Common myeloid progenitor, CD34-positive (primary cell): Measurements from ENCODE around the gene IGF1R.
A peak's percentile ranks its signal among the peaks of the same experiment; 100 is the strongest.

ENCODE experiments used
- CTCF ChIA-PET: fragments of 350-600 bp; sonication (Branson Sonifier 250); formaldehyde crosslinking; loops from one replicate; lab custom pipeline; 2021; ENCODE audit warnings: antibody characterized with exemption; lab: Charles Lee
- POLR2A ChIA-PET: fragments of 350-600 bp; sonication (Branson Sonifier 250); formaldehyde crosslinking; loops from one replicate; lab custom pipeline; 2021; ENCODE audit warnings: antibody characterized with exemption; lab: Charles Lee
- DNase-seq, 3 donors: peaks; one replicate each; pipeline versions ENCODE4 v3.0.0 to v3.0.0-alpha.2; 2013
- H3K27ac ChIP-seq, 2 experiments: 1 replicate in 1 of 2; 2 replicates in 1 of 2; pipeline ENCODE4 v1.7.0; 2013; ENCODE audit warnings: inconsistent platforms in 2 of 2, low read length in 2 of 2, mild to moderate bottlenecking in 2 of 2, low read depth in 1 of 2, moderate library complexity in 1 of 2; ENCODE audit not compliant: severe bottlenecking in 2 of 2, insufficient read depth in 1 of 2, poor library complexity in 1 of 2
- H3K27me3 ChIP-seq, 5 experiments: replicated peaks in 2 of 5; 1 replicate in 3 of 5; 2 replicates in 2 of 5; pipeline versions ENCODE4 v1.6.1 to v1.7.0; 2013; ENCODE audit warnings: low read length in 4 of 5, mild to moderate bottlenecking in 2 of 5, moderate library complexity in 2 of 5, inconsistent platforms in 1 of 5; ENCODE audit not compliant: insufficient read depth in 5 of 5, control insufficient read depth in 4 of 5
- H3K36me3 ChIP-seq, 4 experiments: 1 replicate in 2 of 4; 2 replicates in 2 of 4; pipeline versions ENCODE4 v1.6.1 to v1.7.0; 2013; ENCODE audit warnings: low read length in 3 of 4, control low read depth in 1 of 4, mild to moderate bottlenecking in 1 of 4; ENCODE audit not compliant: control insufficient read depth in 4 of 4, insufficient read depth in 4 of 4
- H3K4me1 ChIP-seq, 4 experiments: 1 replicate in 3 of 4; 2 replicates in 1 of 4; pipeline versions ENCODE4 v1.6.1 to v1.7.1; 2013; ENCODE audit warnings: low read length in 3 of 4, mild to moderate bottlenecking in 3 of 4, control low read depth in 1 of 4, inconsistent platforms in 1 of 4, moderate library complexity in 1 of 4; ENCODE audit not compliant: control insufficient read depth in 4 of 4, insufficient read depth in 4 of 4; ENCODE audit errors: control extremely low read depth in 1 of 4
- H3K4me3 ChIP-seq, 7 experiments: 1 replicate in 4 of 7; 2 replicates in 3 of 7; pipeline versions ENCODE4 v1.5.1 to v1.7.0; 2013; ENCODE audit warnings: mild to moderate bottlenecking in 7 of 7, low read length in 6 of 7, moderate library complexity in 6 of 7, inconsistent platforms in 2 of 7, low read depth in 2 of 7, control low read depth in 1 of 7; ENCODE audit not compliant: insufficient read depth in 4 of 7, control insufficient read depth in 1 of 7; ENCODE audit errors: extremely low read depth in 1 of 7
- H3K9me3 ChIP-seq, 5 experiments: 1 replicate in 4 of 5; 2 replicates in 1 of 5; pipeline versions ENCODE4 v1.6.1 to v1.7.1; 2013; ENCODE audit warnings: low read length in 4 of 5, mild to moderate bottlenecking in 2 of 5, inconsistent platforms in 1 of 5, low read depth in 1 of 5, moderate library complexity in 1 of 5; ENCODE audit not compliant: control insufficient read depth in 4 of 5, insufficient read depth in 2 of 5; ENCODE audit errors: control extremely low read depth in 1 of 5
- WGBS: methylation state at CpG from one replicate; pipeline ENCODE4 v1.1.5; 2013; ENCODE audit not compliant: insufficient coverage; 5-methylcytosine and 5-hydroxymethylcytosine counted together

IGF1R gene

DNA sequence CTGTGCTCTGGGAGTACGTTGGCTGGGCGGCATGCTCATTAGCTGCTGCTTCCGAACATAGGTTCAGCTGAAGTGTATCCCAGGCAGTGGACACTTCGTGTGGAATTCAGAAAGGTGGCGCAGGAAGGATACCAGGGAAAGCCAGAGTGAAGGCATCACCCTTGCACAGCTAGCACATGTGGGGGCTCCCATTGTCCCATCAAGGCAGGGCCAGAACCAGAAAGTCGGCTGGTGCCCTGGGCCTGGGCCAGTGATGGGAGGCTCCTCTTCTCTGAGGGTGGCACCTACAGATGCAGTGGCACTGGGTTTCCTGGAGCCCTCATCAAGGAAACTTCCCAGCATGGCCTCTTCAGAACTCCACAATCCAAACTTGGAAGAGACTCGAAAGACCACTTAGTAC, 302.7 kb downstream of the IGF1R start:
- no peak for DNase-seq
- H3K36me3 ChIP-seq = peaks cover 3 to 47% (median 30%) of the 10 kb centered on the region in 4 experiments
- H3K4me3 ChIP-seq = no peak overlapping the region
- POLR2A ChIA-PET = no interaction called here
- CTCF ChIA-PET = no interaction called here
- no peak overlapping the region for H3K27ac ChIP-seq
- no peaks in the 10 kb centered on the region for H3K9me3 ChIP-seq
- H3K4me1 ChIP-seq = peaks cover 2 to 45% (median 39%) of the 10 kb centered on the region in 4 experiments
- WGBS = 97% methylated on average over 7 of the region's 7 CpGs
- H3K27me3 ChIP-seq = no peaks in the 10 kb centered on the region

DNA sequence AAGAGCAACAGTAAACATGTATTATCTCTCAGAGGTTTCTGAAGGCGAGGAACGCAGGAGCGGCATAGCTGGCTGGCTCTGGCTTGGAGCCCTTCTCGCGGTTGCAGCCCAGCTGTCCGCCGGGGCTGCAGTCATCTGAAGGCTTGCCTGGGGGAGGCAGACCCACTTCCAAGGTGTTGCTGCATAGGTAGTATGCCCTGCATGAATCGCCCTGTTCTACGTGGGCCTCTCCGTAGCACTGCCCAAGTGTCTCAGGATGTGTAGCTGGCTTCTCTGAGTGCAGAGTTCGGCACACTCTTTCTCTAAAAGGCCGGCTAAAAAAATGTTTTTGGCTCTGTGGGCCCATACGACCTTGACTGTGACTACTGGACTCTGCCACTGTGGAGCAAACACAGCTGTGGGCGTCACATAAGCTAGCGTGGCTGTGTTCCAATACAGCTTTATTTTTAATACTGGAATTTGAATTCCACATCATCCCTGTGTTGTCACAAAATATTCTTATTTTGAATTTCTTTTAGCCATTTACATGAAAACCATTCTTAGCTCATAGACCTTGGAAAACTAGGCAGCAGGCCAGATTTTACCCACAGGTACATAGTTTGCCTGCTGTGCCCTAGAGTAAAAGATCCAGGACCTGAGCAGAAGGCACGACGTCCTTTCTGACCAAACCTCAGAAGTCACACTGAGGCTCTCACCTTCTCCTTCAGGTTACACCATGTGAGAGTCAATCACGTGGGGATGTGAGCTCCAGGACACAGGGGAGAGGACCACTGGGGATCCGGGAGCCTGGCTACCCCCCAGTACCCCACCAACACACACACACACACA, 303.4 kb downstream of the IGF1R start:
- CTCF ChIA-PET = no interaction called here
- 97% methylated on average over 16 of the region's 19 CpGs for WGBS
- POLR2A ChIA-PET = no interaction called here
- Histone ChIP-seq H3K4me1 (peaks cover 2 to 45% (median 39%) of the 10 kb centered on the region in 4 experiments), H3K27ac (no peak overlapping the region), H3K4me3 (peak overlapping the region in 1 of 7 experiments; percentile 57), H3K36me3 (peaks cover 3 to 47% (median 34%) of the 10 kb centered on the region in 4 experiments), H3K9me3 (no peaks in the 10 kb centered on the region), H3K27me3 (no peaks in the 10 kb centered on the region)
- DNase-seq = no peak

DNA sequence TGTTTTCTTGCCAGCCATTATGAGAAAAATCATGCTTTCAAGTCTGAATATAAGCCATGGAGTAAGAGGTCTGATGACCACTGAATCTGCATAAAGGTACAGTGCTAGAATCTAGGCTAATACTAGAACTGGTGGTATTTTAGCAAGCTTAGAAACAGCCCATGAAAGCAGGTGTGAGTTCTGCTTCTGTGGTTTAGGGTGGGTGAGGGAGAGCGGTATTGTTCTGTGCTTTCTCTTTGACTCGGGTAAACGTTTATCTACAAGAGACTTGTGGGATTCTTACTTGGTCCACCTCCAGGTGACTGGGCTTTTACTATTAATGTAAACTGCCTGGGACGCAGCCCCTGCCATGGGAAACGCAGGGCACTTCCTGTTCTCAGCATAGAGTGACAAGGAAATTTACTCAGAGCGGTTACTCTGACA, 304.1 kb downstream of the IGF1R start:
- CTCF ChIA-PET = no interaction called here
- DNase-seq = peak; percentile 22 to 84 (median 78)

DNA sequence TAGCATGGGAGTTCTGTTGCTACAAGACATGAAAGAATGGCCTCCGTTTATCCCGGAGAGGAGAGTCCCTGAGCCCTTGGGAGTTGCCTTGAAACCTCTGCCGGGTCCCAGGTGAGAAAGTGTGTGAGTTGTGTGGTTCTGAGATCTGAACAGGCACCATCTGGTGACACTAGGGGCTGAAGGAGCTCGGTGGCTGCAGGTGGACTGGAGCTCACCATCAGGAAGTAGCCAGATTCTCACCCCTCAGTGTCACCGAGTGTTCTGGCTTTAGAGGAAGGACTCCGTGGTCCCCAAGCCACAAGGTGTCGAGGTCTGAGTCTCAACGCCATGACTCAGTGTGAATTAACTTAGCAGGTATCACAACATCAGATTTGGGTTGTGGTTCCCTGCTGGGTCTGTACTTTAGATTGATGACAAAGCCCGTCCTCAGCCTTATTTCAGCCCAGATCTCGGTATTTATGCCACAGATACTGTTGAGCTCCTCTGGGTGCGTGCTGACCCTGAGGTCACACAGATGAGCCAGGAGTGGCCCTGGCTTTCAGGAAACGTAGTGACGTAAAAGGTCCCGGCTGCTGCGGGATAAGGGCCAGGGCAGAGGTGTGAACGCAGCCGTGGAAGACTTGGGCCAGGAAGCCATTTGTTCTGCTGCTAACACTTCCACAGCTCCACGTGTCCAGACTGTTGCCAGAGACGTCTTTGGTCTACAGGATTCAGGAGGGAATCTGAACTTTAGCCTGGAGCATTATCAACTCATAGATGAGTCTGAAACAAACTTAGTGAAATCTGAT, 304.9 kb downstream of the IGF1R start:
- H3K36me3 ChIP-seq = peaks cover 5 to 52% (median 42%) of the 10 kb centered on the region in 4 experiments
- H3K27ac ChIP-seq = peak overlapping the region in 1 of 2 experiments; percentile 10
- ChIA-PET POLR2A (no interaction called here), CTCF (no interaction called here)
- peak in 2 of 3 donors; percentile 52 to 68 for DNase-seq
- no peaks in the 10 kb centered on the region for H3K9me3 ChIP-seq
- no peaks in the 10 kb centered on the region for H3K27me3 ChIP-seq
- H3K4me3 ChIP-seq = peak overlapping the region in 1 of 7 experiments; percentile 57
- 78% methylated on average over 18 of the region's 19 CpGs for WGBS
- peaks cover 2 to 53% (median 50%) of the 10 kb centered on the region in 4 experiments for H3K4me1 ChIP-seq

More for the DNA sequence above, 304.1 kb downstream of the IGF1R start:
- Histone ChIP-seq H3K4me3 (peak overlapping the region in 1 of 7 experiments; percentile 57), H3K4me1 (peaks cover 2 to 48% (median 43%) of the 10 kb centered on the region in 4 experiments), H3K27me3 (no peaks in the 10 kb centered on the region), H3K36me3 (peaks cover 5 to 51% (median 38%) of the 10 kb centered on the region in 4 experiments), H3K27ac (no peak overlapping the region), H3K9me3 (no peaks in the 10 kb centered on the region)
- POLR2A ChIA-PET = no interaction called here
- WGBS = 0% methylated on average over 6 of the region's 6 CpGs

DNA sequence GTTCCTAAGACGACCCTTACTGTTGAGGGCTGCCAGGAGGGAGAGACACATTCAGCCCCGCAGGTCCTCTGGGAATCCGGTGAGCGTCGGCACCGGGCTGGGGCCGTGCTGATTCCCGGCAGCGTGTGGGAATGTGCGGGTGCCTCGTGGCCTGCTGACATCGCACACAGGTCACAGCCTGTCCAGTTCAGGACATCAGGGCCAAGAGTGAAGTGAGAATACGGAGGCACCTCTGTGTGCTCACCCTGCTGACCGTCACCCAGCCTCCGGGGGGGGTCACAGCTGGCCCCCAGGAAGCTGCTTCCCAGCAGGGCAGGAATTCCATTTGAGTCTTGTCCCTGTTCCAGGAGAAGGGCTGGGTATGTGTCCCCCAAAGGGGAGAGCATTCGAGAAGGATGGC, 305.6 kb downstream of the IGF1R start:
- H3K4me1 ChIP-seq = peaks cover 2 to 53% (median 51%) of the 10 kb centered on the region in 4 experiments
- DNase-seq = no peak
- peaks cover 8 to 51% (median 39%) of the 10 kb centered on the region in 4 experiments for H3K36me3 ChIP-seq
- 98% methylated on average over 13 of the region's 16 CpGs for WGBS
- no peak overlapping the region for H3K27ac ChIP-seq
- no peaks in the 10 kb centered on the region for H3K9me3 ChIP-seq
- POLR2A ChIA-PET = no interaction called here
- H3K27me3 ChIP-seq = no peaks in the 10 kb centered on the region
- CTCF ChIA-PET = interaction anchor here (1.5 kb wide), 1 partner anchor 104 kb away, joined by 3 read pairs; no protein-coding TSS in a partner anchor
- H3K4me3 ChIP-seq = no peak overlapping the region

DNA sequence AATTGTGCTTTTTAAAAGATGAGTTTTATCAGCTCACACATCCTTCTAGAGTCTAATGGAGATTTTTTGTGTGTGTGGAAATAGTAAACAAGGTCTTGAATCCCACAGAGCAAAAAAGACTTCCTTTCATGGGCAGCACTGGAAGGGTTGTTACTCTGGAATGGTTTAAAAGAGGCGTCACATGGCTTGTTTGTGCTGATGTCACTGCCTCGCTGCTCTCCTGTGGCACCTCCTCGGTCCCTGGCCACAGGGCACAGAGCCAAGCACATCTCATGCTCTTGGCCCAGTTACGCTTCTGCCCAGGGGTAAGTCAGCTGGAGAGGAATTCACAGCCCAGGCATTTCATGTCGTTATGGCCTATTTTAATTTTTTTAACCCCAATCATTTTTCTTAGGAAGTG, 306.1 kb downstream of the IGF1R start:
- H3K9me3 ChIP-seq = no peaks in the 10 kb centered on the region
- ChIA-PET POLR2A (no interaction called here), CTCF (interaction anchor here (1.5 kb wide), 1 partner anchor 104 kb away, joined by 3 read pairs; no protein-coding TSS in a partner anchor)
- WGBS = 58% methylated on average over 4 of the region's 5 CpGs
- no peaks in the 10 kb centered on the region for H3K27me3 ChIP-seq
- no peak overlapping the region for H3K4me3 ChIP-seq
- H3K36me3 ChIP-seq = peaks cover 8 to 51% (median 39%) of the 10 kb centered on the region in 4 experiments
- H3K4me1 ChIP-seq = peaks cover 2 to 53% (median 51%) of the 10 kb centered on the region in 4 experiments
- DNase-seq = peak in 1 of 3 donors; percentile 32
- H3K27ac ChIP-seq = no peak overlapping the region
